ENCODE measurements around the gene SLAMF1.

DNA sequence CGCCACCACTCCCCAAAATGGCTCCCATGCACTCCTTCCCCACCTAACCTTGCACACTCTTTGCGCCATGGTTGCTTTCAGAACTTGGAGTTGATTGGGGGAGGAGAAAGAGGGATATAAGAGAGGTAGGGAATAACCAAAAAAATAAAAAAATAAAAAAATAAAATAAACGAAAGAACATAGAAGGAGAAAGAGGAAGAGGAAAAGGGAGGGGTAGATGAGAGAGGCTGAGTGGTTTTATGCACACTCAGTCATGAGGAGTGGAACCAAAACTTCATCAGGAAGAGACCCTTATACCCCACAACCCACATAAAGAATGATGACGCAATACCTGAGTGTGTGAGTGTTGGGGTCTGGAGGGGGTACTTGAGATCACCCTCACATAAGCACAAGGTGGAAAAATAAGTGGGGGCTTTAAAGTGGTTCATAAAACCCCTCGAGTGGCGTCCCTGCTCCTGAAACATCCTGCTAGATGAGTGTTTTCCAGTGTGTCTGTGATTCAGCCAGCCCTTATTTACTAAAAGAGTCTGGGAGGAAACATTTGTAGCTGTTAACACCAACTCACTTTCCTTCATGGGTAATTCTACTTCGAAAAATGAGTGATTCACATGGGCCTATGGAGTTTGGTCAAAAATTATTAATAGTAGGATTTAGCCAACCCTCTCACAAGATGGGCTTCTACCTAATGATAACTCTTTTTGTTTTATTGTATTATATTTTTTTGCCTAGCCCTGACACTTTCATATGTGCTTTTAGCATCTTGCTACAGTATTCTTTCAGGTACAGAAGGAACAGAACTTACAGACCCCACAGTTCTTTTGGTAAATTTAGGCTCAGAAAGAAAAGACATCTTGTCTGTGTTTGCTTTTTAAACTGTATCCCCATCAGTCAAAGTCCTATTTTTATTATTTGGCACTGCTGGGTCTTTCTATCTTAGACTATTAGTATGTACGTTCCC is 5.2 kb downstream of the SLAMF1 start:
- no peak for TF ChIP-seq CTCF (conservative IDR thresholded peaks at IDR 0.05; ENCODE audit: low read depth, low read length)
- TF ChIP-seq EZH2 (IDR thresholded peaks at IDR 0.05; ENCODE audit: borderline replicate concordance, low read depth, low read length, poor library complexity, severe bottlenecking): no peak

Measured in A673 (cell line).